ENCODE data around the gene ACSS2. TPM values are rescaled to one million over a fixed set of nuclear protein-coding genes. Genes with fewer than 3 reads are reported as not detected.
"Not testable (repeated sequence)": the region's sequence is repeated elsewhere in the genome, so short reads cannot be mapped to it uniquely, and the experiment has no call there.

Gene ACSS2
- total RNA-seq, 1 donor from 2014 or later: 41.9 TPM

GRCh38 chr20:34874094-34874654, 2.2 kb upstream of the ACSS2 start:
- DNase-seq (ENCODE audit: low read depth, low spot score): peak; percentile 69

- no peak for DNase-seq (ENCODE audit: low read depth, low spot score)
Measured at GRCh38 chr20:34875642-34876405, 588 bp upstream of the ACSS2 start.

GRCh38 chr20:34880215-34880850, 3.9 kb downstream of the ACSS2 start:
- no peak for DNase-seq (ENCODE audit: low read depth, low spot score)

GRCh38 chr20:34880971-34881370, 4.6 kb downstream of the ACSS2 start:
- DNase-seq (ENCODE audit: low read depth, low spot score): not testable (repeated sequence)

GRCh38 chr20:34881689-34882088, 5.3 kb downstream of the ACSS2 start:
- DNase-seq (ENCODE audit: low read depth, low spot score): no peak

GRCh38 chr20:34883087-34883688, 6.8 kb downstream of the ACSS2 start:
- no peak for DNase-seq (ENCODE audit: low read depth, low spot score)

GRCh38 chr20:34883809-34884208, 7.4 kb downstream of the ACSS2 start:
- no peak for DNase-seq (ENCODE audit: low read depth, low spot score)

GRCh38 chr20:34884260-34884659, 7.8 kb downstream of the ACSS2 start:
- no peak for DNase-seq (ENCODE audit: low read depth, low spot score)

GRCh38 chr20:34886122-34886521, 9.7 kb downstream of the ACSS2 start:
- DNase-seq (ENCODE audit: low read depth, low spot score): no peak

- DNase-seq (ENCODE audit: low read depth, low spot score): no peak
Measured at GRCh38 chr20:34887023-34887422, 10.6 kb downstream of the ACSS2 start.

- no peak for DNase-seq (ENCODE audit: low read depth, low spot score)
Measured at GRCh38 chr20:34888468-34888867, 12.1 kb downstream of the ACSS2 start.

- DNase-seq (ENCODE audit: low read depth, low spot score): no peak
Measured at GRCh38 chr20:34891166-34892062, 15.0 kb downstream of the ACSS2 start.

GRCh38 chr20:34892671-34893070, 16.3 kb downstream of the ACSS2 start:
- no peak for DNase-seq (ENCODE audit: low read depth, low spot score)

- DNase-seq (ENCODE audit: low read depth, low spot score): no peak
Measured at GRCh38 chr20:34894723-34895122, 18.3 kb downstream of the ACSS2 start.

GRCh38 chr20:34895465-34895864, 19.1 kb downstream of the ACSS2 start:
- DNase-seq (ENCODE audit: low read depth, low spot score): no peak

- no peak for DNase-seq (ENCODE audit: low read depth, low spot score)
Measured at GRCh38 chr20:34896086-34896621, 19.7 kb downstream of the ACSS2 start.

- DNase-seq (ENCODE audit: low read depth, low spot score): not testable (repeated sequence)
Measured at GRCh38 chr20:34898129-34898528, 21.7 kb downstream of the ACSS2 start.

- DNase-seq (ENCODE audit: low read depth, low spot score): not testable (repeated sequence)
Measured at GRCh38 chr20:34898731-34899130, 22.3 kb downstream of the ACSS2 start.

- DNase-seq (ENCODE audit: low read depth, low spot score): no peak
Measured at GRCh38 chr20:34904202-34904621, 27.8 kb downstream of the ACSS2 start.

GRCh38 chr20:34907616-34908469, 31.4 kb downstream of the ACSS2 start:
- peak; percentile 93 for DNase-seq (ENCODE audit: low read depth, low spot score)
